GM19043 (cell line): ENCODE measurements around the gene RBP3.

Source experiments
- ATAC-seq: cut with Tn5 transposase; IDR thresholded peaks from one replicate; pipeline ENCODE4 v1.9.1; 2021; ENCODE audit warnings: low read depth; ENCODE audit not compliant: unreplicated experiment

RBP3 gene

DNA sequence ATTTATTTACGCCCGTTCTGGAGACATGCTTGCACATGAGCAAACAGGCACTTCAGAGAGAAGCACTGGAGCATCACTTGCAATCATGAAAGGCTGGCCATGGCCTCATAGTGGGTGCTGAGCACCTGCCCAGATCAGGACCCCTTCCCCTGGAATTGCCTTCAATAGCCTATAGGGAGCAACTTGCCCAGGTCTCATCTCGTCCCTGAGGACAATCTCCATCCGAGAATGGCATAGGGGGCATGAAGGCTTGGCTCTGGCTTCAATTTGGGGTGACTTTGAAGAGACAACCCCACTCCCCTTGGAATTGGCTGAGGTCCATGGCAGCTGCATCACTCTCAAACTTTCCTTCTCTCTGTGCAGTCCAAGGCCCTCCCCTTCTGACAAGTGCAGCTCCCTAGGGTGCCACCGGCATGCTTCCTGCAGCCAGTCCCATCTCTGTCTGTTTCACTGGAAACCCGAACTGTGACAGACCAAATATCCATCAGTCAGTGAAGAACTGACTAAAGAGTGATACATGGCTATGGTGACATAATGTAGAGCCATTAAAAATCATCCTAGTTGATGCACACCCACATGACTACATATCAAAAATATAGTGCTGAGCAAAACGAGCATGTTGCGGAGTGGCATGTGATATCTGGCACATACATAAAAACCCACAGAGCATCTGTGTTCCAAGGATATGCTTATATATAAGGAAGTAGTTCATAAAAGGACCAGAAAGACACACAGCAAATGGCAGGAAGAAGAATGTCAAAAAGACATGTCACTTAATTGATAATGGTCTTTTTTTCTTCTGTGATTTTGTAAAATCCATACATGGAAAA, 13.5 kb upstream of the RBP3 start:
- no peak for ATAC-seq

DNA sequence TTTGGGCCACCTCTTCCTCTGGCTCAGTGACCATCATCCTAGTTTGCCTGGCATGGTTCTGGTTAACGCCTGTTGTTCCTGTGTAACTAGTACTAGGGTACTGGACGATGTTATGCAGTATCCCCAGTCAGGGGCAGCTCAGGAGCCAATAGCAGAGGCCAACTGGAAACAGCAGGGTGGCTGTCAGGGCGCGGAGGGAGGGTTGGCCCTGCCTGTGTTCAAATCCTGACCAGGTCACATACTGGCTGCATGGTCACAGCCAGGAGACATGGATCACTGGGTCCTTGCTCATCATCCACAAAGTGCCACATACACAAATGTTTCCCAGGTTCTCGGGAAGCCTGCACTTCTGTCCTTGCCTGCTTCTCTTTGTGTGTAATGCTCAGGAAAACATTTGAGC, 12.3 kb upstream of the RBP3 start:
- ATAC-seq = no peak

DNA sequence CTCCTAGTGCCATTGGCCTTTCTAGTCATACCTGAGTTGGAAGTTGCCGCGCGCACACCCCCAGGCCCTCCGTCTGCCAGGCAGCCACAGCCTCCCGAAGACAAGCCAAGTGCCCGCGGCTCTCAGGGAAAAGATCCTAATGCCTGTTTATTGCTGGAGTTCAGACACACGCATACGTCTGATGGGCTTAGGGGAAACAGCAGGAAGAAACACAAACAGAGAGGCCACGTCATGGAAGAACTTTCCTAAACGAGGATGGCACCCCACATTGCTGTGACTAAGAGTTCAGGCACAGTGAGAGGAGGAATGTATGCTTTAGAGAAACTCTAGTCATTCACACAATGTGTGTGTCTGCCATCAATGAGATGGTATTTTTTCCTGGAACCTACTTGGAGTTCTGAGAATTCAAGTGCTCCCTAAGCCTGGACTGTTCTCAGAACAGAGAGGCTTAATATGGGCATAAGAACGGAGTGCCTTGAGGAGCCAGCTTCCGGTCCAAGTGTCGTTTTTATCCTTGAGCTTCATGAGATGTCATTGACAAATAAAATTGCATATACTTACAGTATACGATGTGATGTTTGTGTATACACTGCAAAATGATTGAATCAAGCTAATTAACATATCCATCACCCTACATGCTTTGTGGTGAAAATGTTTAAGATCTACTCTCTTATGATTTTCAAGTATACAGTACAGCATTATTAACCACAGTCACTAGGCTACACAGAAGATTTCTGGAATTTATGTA, 11.6 kb upstream of the RBP3 start:
- no peak for ATAC-seq

DNA sequence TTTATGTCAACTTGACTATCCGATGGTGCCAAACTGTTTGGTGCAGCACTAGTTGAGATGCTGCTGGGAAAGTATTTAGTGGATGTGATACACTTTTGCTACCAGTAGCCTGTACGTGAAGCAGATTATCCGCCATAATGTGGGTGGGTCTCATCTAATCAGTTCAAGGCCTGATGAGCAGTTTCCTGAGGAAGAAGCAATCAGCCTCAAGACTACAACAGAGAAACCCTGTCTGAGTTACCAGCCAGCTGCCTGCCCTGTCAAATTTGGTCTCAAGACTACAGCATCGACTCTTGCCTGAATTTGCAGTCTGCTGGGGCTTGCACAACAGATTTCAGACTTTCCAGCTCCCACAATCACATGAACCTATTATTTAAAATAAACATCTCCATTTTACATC, 10.9 kb upstream of the RBP3 start:
- ATAC-seq = no peak

DNA sequence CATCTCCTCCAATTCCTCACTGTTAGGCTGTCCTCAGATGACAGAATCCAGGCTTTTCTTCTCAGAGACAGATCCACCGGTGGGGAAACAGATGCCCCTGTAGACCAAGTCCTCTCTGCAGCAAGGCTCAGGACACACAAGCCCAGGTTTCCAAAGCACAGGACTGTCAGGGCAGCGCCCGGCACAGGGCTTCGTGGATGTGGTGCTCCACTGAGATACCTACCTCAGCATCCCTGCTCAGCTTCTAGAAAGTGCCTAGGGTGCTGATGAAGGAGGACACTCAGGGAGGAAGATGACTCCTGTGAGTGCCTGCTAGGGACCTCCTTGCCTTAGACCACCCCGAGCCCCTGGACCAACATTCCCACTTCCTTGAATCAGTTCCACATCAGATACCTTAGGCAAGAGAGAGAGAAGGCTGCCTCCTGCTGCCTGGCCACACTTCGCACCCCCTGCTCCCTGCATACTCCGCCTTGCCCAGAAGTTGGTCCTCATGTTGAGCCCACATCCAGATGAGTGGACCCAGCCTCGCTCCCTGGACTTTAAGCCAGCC, 8.9 kb upstream of the RBP3 start:
- ATAC-seq = no peak

DNA sequence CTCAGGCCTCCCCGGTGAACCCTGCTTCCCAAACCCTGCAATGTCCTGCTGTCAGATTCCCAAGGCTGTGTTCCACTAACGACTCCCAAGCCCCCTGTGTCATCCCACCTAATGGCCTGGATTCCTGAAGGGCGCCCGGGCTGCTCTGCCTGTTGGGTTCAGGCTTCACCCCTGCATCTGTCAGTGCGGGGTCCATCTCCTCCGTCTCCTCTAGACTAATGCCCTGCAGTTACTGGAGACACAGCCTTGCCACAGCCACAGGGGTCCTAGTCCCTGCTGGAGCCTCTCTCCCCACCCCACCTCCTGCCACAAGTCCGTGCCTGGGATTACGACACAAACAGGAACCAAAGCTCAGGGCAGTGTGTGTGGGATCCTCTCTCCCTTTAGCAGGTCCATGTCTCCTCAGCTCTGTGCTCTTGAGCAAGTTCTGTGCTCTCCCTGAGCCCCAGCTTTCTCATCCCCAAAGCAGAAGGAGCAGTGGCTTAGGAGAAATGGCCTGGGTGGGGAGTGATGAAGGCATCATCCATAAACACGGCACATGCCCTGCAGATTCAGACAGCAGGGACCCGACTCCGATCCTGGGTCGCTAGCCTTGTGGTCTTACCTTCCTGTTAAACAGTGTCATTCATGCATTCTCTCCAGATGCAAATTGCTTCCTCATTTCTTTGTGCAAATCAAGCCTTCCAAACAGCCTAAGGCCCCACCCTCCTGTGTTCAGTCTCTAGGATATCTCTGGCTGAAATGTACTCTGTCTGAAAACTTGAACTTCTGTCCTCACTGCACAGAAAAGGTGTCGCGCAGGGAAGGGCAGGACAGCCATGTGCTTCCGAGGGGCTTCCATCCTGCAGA, 8.2 kb upstream of the RBP3 start:
- ATAC-seq = no peak

DNA sequence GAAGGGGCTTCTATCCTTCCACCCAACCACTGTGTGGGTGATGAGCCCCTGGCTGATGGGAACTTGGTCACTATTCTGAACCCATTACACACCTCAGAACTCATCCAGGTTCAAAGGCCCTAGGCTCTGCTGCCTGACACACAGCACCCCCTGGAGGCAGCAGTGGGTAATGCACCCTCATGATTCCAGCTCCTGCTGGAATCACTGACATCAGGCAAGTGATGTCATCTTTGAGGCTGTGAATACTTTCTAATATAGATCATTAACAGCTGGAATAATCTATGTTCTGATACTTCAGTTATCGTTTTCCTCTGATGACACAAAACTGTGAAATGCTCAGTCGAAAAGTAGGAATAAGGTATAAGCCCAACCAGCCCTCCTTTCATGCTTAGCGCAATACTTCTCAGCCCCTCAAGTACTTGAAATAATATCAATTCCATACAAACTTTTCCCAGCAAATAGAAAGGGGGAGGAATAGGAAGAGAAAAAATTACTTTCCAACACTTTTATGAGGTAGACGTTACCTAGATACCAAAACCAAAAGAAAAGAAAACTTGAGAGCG, 7.5 kb upstream of the RBP3 start:
- ATAC-seq = no peak

DNA sequence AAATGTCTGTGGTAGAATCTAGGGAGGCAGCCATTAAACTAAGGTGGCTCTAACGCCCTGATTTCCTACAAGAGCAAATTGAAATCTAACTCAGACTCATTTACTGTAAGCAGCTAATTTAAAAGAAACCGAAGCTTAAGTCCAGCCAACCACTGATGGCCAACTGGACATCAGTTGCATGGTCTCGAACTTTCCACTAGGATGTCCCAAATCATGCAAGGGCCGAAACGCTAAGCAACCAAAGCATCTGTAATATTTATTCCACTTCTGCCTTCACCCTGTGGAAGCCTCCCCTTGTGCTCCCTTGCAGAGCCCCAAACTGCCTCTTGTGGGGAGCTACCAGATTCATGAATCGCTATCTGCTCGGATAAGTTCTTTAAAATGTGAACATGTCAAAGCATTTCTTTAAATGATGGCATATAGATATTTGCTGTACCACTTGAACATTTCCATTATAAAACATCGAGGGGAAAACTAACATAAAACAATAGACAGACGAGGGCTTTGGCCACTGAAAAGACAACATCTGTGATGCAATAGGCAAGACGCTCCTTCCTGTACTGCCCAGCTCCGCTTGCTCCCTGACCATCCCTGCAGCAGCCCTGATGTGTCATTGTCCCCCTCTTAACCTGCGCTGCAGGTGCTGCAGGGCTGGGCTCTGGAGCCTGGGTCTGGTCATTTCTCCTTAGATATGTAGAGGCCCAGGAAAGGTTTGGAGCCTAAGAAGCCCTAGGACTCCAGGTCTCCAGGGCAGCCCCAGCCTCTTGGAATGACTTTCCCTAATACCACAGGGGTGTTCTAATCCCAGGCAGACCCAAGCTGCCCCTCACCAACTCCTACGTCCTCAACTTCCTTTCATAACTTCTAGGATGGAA, 2.9 kb upstream of the RBP3 start:
- no peak for ATAC-seq

DNA sequence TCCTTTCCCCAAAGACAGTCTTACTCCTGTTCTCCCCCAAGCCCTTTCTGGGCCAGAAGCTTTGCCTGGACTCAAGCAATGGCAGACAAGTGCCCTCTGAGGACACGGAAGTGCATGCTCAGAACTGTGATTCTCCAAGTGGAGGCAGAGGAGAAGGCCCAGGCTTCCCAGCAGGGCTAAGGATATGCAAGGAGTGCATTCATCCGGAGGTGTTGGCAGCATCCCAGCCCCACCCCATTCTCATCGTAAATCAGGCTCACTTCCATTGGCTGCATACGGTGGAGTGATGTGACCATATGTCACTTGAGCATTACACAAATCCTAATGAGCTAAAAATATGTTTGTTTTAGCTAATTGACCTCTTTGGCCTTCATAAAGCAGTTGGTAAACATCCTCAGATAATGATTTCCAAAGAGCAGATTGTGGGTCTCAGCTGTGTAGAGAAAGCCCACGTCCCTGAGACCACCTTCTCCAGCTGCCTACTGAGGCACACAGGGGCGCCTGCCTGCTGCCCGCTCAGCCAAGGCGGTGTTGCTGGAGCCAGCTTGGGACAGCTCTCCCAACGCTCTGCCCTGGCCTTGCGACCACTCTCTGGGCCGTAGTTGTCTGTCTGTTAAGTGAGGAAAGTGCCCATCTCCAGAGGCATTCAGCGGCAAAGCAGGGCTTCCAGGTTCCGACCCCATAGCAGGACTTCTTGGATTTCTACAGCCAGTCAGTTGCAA, 1.4 kb upstream of the RBP3 start:
- ATAC-seq = no peak

DNA sequence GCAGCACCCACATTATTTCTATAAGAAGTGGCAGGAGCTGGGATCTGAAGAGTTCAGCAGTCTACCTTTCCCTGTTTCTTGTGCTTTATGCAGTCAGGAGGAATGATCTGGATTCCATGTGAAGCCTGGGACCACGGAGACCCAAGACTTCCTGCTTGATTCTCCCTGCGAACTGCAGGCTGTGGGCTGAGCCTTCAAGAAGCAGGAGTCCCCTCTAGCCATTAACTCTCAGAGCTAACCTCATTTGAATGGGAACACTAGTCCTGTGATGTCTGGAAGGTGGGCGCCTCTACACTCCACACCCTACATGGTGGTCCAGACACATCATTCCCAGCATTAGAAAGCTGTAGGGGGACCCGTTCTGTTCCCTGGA, 874 bp upstream of the RBP3 start:
- no peak for ATAC-seq

DNA sequence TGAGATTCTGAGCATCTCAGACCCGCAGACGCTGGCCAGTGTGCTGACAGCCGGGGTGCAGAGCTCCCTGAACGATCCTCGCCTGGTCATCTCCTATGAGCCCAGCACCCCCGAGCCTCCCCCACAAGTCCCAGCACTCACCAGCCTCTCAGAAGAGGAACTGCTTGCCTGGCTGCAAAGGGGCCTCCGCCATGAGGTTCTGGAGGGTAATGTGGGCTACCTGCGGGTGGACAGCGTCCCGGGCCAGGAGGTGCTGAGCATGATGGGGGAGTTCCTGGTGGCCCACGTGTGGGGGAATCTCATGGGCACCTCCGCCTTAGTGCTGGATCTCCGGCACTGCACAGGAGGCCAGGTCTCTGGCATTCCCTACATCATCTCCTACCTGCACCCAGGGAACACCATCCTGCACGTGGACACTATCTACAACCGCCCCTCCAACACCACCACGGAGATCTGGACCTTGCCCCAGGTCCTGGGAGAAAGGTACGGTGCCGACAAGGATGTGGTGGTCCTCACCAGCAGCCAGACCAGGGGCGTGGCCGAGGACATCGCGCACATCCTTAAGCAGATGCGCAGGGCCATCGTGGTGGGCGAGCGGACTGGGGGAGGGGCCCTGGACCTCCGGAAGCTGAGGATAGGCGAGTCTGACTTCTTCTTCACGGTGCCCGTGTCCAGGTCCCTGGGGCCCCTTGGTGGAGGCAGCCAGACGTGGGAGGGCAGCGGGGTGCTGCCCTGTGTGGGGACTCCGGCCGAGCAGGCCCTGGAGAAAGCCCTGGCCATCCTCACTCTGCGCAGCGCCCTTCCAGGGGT, 703 bp downstream of the RBP3 start:
- no peak for ATAC-seq

DNA sequence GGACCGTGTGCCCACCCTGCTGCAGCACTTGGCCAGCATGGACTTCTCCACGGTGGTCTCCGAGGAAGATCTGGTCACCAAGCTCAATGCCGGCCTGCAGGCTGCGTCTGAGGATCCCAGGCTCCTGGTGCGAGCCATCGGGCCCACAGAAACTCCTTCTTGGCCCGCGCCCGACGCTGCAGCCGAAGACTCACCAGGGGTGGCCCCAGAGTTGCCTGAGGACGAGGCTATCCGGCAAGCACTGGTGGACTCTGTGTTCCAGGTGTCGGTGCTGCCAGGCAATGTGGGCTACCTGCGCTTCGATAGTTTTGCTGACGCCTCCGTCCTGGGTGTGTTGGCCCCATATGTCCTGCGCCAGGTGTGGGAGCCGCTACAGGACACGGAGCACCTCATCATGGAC, 1.4 kb downstream of the RBP3 start:
- no peak for ATAC-seq

DNA sequence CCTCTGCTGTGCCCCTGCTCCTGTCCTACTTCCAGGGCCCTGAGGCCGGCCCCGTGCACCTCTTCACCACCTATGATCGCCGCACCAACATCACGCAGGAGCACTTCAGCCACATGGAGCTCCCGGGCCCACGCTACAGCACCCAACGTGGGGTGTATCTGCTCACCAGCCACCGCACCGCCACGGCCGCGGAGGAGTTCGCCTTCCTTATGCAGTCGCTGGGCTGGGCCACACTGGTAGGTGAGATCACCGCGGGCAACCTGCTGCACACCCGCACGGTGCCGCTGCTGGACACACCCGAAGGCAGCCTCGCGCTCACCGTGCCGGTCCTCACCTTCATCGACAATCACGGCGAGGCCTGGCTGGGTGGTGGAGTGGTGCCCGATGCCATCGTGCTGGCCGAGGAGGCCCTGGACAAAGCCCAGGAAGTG, 1.8 kb downstream of the RBP3 start:
- ATAC-seq = no peak

DNA sequence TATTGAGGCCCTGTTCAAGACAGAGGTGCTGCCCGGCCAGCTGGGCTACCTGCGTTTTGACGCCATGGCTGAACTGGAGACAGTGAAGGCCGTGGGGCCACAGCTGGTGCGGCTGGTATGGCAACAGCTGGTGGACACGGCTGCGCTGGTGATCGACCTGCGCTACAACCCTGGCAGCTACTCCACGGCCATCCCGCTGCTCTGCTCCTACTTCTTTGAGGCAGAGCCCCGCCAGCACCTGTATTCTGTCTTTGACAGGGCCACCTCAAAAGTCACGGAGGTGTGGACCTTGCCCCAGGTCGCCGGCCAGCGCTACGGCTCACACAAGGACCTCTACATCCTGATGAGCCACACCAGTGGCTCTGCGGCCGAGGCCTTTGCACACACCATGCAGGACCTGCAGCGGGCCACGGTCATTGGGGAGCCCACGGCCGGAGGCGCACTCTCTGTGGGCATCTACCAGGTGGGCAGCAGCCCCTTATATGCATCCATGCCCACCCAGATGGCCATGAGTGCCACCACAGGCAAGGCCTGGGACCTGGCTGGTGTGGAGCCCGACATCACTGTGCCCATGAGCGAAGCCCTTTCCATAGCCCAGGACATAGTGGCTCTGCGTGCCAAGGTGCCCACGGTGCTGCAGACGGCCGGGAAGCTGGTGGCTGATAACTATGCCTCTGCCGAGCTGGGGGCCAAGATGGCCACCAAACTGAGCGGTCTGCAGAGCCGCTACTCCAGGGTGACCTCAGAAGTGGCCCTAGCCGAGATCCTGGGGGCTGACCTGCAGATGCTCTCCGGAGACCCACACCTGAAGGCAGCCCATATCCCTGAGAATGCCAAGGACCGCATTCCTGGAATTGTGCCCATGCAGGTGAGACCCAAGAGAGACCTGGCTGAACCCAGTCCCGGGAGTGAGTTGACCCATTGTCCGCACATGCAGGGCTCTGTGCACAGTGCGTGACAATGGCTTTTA, 2.8 kb downstream of the RBP3 start:
- ATAC-seq = no peak

DNA sequence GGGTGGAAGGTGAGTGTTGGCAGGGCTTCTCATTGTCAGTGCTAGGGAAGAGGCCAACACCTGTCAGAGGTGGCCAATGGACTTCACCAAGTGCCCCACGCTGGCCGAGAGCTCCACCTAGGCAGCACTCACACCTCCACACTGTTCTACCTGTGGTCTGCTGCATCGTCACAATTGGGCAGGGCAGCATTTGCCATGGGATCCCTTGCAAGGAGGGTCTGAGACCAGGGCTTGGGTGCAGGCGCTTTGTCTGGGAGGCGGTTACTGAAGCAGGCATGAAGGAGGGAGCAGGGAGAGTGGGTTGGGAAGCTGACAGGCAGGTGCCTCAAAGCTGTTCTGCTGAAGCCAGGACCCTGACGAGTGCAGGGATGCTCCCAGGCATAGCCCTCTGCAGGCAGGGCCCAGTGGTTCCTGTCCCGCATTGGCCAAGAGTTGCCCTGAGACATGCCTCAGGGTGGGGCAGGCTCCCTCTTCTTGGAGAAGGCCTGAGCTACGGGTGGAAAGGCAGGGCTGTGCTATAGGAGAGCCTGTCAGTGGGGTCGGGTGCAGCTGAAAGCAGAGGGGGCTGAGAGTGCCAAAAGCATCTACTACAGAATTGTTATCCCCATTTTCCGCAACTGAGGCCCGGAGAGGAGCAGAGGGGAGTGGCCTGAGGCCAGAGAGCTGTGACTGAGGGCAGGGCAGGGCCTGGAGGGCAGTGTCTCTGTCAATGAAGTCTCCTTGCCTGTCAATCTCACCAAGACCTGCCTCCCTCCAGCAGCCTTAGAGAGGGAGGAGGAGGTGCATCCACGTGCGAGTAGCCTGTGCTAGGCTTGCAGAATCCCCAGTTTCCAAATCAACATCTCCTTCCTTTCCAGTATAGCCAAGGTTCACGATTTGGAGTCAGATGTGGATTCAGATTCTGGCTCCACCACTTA, 4.0 kb downstream of the RBP3 start:
- ATAC-seq = no peak

DNA sequence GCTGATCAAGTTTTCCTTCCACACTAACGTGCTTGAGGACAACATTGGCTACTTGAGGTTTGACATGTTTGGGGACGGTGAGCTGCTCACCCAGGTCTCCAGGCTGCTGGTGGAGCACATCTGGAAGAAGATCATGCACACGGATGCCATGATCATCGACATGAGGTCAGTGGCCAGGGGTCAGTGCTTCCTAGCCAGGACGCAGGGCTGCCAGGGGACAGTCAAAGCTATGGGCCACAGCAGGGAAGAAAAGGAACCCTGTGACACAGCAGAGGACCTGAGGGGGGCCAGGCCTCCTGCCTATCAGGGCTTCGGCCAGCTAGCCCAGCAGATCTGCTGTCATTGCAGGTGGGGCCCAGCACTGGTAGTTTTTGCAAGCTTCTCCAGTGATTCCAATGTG, 5.2 kb downstream of the RBP3 start:
- ATAC-seq = no peak
